Stimulated activated naive B cell treated with anti-CD40 and anti-IgM and Interleukin-4, amounts not matched to agents 10 μg/mL and 1 μg/mL and 100 μg/mL, for 72 hours (primary cell): ENCODE results near the gene RTN4RL2.
"Not testable (repeated sequence)": the region's sequence is repeated elsewhere in the genome, so short reads cannot be mapped to it uniquely, and the experiment has no call there.

Experiments
- ATAC-seq, 2 donors: fragments of 150-1000 bp; cut with Tn5 transposase; replicated peaks; 2 replicates each; pipeline ENCODE4 v1.10.0; 2021; ENCODE audit warnings: moderate library complexity in 1 of 2
- DNase-seq: peaks from one replicate; pipeline ENCODE4 v3.0.0; 2021
- H3K27ac Mint-ChIP-seq: one replicate; pipeline ENCODE4 v1.8.0; 2022; ENCODE audit warnings: mild to moderate bottlenecking, mixed read lengths
- H3K27me3 Mint-ChIP-seq, 2 donors: one replicate each; pipeline ENCODE4 v1.8.0; 2022; ENCODE audit warnings: mixed read lengths in 2 of 2
- H3K36me3 Mint-ChIP-seq, 2 donors: one replicate each; pipeline ENCODE4 v1.8.0; 2022; ENCODE audit warnings: mixed read lengths in 2 of 2, mild to moderate bottlenecking in 1 of 2
- H3K4me1 Mint-ChIP-seq, 2 donors: one replicate each; pipeline ENCODE4 v1.8.0; 2022; ENCODE audit warnings: mixed read lengths in 2 of 2, mild to moderate bottlenecking in 1 of 2
- H3K4me3 Mint-ChIP-seq, 2 donors: one replicate each; pipeline ENCODE4 v1.8.0; 2022; ENCODE audit warnings: mild to moderate bottlenecking in 2 of 2, mixed read lengths in 2 of 2, moderate library complexity in 1 of 2
- H3K9me3 Mint-ChIP-seq, 2 donors: one replicate each; pipeline ENCODE4 v1.8.0; 2022; ENCODE audit warnings: mixed read lengths in 2 of 2, mild to moderate bottlenecking in 1 of 2

Gene RTN4RL2

DNA sequence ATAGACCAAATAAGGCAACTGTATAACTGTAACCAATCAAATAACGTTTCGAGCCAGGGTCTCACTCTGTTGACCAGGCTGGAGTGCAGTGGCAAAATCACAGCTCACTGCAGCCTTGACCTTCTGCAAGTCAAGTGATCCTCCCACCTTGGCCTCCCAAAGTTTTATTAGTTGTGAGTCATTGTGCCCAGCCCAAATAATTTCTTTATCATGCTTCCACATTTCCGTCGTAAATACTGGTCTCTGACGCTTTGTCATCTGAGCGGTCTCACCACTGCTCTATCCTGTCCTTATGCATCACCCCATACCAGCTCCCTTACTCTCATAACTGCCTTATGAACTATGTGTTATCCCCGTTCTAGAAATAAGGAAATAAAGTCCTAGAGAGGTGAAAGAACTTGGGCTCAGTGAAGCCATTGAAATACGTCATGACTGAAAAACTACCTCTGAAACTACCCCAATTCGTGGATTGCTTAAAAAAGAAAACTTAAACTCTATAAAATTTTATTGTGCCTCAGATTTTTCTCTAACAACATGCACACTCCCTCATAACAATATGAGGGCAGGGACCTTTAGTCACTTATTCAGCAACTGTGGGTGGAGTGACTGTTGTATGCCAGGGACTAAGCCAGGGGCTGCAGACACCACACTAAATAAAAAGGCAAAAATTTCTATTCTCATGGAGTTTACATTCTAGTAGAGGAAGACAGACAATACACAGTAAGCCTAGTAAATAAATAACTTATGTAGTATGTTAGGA, 15.8 kb upstream of the RTN4RL2 start:
- H3K27me3 Mint-ChIP-seq = peaks cover 27 to 29% of the 10 kb centered on the region in 2 donors
- no peak overlapping the region for H3K4me3 Mint-ChIP-seq
- no peaks in the 10 kb centered on the region for H3K9me3 Mint-ChIP-seq
- no peaks in the 10 kb centered on the region for H3K36me3 Mint-ChIP-seq
- H3K4me1 Mint-ChIP-seq = no peaks in the 10 kb centered on the region
- no peak overlapping the region for H3K27ac Mint-ChIP-seq
- DNase-seq (no peak), ATAC-seq (no peak)

DNA sequence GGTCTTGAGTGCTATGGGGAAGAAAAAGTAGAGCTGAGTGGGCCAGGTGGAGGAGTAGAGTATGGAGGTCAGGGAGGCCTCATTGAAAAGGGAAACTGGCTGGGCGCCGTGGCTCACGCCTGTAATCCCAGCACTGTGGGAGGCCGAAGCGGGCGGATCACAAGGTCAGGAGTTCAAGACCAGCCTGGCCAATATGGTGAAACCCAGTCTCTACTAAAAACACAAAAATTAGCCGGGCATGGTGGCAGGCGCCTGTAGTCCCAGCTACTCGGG, 15.3 kb upstream of the RTN4RL2 start:
- H3K4me3 Mint-ChIP-seq, ATAC-seq, H3K9me3 Mint-ChIP-seq, DNase-seq, H3K4me1 Mint-ChIP-seq, H3K36me3 Mint-ChIP-seq, H3K27ac Mint-ChIP-seq: not testable (repeated sequence)
- H3K27me3 Mint-ChIP-seq = peaks cover 29 to 31% of the 10 kb centered on the region in 2 donors

DNA sequence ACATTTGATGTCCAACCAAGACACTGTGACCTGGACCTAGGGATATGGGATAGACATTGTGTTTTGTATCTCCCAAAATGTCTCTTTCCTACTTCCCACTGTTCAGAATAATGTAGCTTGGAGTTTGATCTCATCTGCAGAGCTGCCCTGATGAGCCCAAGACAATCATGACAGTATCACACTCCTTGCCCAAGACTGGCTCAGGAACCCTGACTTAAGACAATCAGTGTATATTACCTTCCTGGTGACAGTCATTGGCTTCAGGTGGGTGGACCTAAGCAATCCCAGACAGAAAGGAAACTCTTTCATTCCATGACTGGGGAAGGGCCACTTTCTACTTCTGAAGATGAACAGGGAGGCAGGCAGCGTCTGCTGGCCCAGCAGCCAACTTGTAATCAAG, 14.3 kb upstream of the RTN4RL2 start:
- no peak for DNase-seq
- no peaks in the 10 kb centered on the region for H3K9me3 Mint-ChIP-seq

DNA sequence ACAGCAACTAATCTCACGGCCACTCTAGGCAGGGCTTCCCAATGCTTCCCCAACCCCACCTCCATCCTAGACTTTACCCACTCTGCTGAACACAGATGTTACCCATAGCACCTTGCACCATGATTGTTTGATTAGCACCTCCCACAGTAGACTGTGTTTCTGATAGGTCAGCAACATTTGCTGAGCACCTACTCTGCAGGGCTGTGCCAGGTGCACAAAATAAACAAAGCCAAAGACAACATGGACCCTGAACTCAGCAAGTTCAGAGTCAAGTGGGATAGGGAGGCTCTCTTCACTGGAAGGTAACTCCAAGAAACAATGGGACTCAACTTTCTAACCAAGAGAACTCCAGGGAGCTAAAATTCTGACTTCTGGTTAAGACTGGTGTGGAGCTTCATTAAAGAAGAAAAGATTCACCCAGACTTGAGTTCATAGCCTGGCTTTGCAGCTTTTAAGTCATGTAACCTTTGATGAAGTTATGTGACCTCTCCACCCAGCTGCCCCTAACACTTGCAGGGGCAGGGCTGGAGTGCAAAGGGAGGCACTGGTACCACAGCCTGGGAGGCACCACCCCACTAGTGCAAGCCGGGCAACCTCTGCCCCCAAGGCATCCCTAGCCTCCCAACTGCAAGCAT, 6.7 kb upstream of the RTN4RL2 start:
- H3K27me3 Mint-ChIP-seq = peaks cover 23 to 28% of the 10 kb centered on the region in 2 donors
- no peak overlapping the region for H3K27ac Mint-ChIP-seq
- ATAC-seq = no peak
- H3K9me3 Mint-ChIP-seq = no peaks in the 10 kb centered on the region
- H3K4me3 Mint-ChIP-seq = no peak overlapping the region
- H3K4me1 Mint-ChIP-seq = peaks cover 11 to 19% of the 10 kb centered on the region in 2 donors
- H3K36me3 Mint-ChIP-seq = no peaks in the 10 kb centered on the region
- no peak for DNase-seq

More for the DNA sequence above, 14.3 kb upstream of the RTN4RL2 start:
- no peak overlapping the region for H3K27ac Mint-ChIP-seq
- H3K36me3 Mint-ChIP-seq = no peaks in the 10 kb centered on the region
- H3K27me3 Mint-ChIP-seq = peaks cover 27 to 29% of the 10 kb centered on the region in 2 donors
- H3K4me1 Mint-ChIP-seq = no peaks in the 10 kb centered on the region
- ATAC-seq = no peak
- H3K4me3 Mint-ChIP-seq = no peak overlapping the region

DNA sequence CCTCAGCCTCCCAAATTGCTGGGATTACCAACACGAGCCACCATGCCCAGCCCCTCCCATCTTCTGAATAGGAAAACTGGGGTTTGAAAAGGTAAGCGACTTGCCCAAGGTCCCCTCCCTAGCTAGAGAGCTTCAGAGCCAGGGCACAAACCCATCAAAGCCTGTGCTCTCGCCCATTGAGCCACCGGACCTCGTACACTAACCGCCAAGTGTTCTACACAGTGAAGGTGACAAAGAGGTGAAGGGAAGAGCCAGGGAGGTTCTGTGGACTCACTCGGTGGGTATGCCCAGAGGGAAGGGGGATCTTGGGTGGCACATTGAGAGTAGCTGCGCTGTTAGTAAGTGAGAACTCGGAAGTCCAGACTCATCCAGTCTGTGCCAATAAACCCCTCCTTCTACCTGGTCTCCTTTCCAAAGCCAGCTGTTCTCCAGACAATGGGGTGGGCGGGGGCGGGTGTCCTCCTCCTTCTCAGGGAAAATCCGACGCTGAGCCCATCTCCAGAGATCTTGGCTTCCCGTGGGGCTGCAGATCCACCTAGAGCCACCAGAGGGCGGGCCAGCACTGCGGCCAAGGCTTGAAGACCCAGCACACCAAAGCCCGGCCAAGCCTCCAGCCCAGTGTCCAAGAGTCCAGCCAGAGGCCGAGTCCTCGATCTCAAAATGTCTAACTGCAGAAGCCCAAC, 3.2 kb upstream of the RTN4RL2 start:
- no peaks in the 10 kb centered on the region for H3K9me3 Mint-ChIP-seq
- ATAC-seq (peak; percentile 63 to 64), DNase-seq (peak; percentile 72)
- H3K4me1 Mint-ChIP-seq = peaks cover 23 to 36% of the 10 kb centered on the region in 2 donors
- peaks cover 41 to 60% of the 10 kb centered on the region in 2 donors for H3K27me3 Mint-ChIP-seq
- no peaks in the 10 kb centered on the region for H3K36me3 Mint-ChIP-seq
- H3K4me3 Mint-ChIP-seq = peak overlapping the region; percentile 41 to 50
- H3K27ac Mint-ChIP-seq = peak overlapping the region; percentile 32

DNA sequence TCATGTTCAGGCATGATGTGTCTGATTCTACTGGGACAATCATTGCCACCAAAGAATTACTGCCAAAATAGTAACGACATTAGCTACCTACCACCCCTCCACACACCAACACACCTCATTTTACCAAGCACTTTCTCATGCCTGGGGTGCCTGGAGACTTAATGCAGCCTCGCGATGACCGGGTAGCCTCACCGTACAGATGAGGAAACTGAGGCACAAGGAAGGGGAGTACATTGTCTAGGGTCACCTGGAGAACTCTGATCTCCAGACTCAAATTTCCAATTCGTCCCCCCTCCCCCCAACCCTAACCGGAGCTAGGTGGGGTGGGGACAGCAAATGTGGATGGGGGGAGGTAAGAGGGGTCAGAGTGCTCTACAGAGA, 2.7 kb upstream of the RTN4RL2 start:
- ATAC-seq (peak; percentile 51 to 55), DNase-seq (no peak)
- Mint-ChIP-seq H3K4me3 (peak overlapping the region; percentile 50 to 85), H3K4me1 (peaks cover 23 to 36% of the 10 kb centered on the region in 2 donors), H3K9me3 (no peaks in the 10 kb centered on the region), H3K36me3 (no peaks in the 10 kb centered on the region), H3K27ac (peak overlapping the region; percentile 51), H3K27me3 (peaks cover 45 to 65% of the 10 kb centered on the region in 2 donors)

DNA sequence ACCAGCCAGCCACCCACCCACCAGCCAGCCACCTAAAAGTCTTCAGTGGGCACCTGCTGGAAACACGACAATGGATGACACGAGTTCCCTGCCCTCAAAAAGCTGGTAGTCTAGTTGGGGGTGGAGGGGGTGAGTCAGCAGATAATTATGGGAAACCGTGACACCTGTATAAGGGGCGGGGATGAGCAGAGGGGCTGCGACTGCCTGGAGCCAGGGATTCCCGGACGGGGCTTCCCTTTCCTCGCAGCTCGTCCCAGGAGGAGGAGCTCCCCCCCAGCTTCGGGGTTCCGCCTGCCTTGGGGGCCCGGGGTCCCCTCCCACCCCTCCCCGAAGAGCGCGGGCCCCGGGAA, 2.3 kb upstream of the RTN4RL2 start:
- no peaks in the 10 kb centered on the region for H3K36me3 Mint-ChIP-seq
- ATAC-seq (no peak), DNase-seq (no peak)
- peaks cover 23 to 36% of the 10 kb centered on the region in 2 donors for H3K4me1 Mint-ChIP-seq
- H3K27ac Mint-ChIP-seq = peak overlapping the region; percentile 51
- H3K4me3 Mint-ChIP-seq = peak overlapping the region; percentile 50 to 85
- peaks cover 46 to 65% of the 10 kb centered on the region in 2 donors for H3K27me3 Mint-ChIP-seq
- no peaks in the 10 kb centered on the region for H3K9me3 Mint-ChIP-seq

DNA sequence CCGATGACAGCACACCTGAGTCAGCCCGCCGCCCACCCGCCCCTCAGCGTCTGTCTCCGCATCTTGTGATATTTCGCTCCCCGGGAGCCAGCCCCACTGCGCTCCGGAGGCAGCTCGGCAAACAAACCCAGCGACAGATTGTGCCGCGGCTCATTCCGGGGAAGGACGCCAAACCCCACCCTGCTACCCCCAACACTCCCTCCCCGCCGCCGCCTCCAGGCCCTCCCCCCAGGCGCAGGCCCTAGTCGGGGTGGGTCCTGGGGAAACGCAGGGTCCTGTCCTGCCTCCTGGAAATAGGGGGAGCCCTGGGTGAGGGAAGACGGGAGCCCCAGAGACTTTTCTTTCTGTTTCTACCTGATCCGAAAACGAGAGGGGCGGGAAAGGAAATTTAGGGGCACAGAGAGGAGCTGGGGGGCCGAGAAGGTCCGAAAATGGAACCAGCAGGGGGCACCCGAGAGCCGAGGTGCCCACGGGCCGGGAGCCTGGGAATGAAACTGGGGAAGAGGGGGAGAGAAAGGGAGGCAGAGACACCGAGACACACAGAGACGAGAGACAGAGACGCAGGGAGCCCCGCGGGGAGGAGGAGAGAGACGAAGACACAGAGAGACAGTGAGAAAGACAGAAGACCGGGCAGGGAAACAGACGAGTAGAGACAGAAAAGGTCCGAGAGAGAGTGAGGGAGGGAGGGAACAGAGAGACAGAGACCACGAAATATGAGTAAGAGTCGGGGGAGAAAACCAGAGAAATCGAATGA, 1.7 kb upstream of the RTN4RL2 start:
- peaks cover 46 to 61% of the 10 kb centered on the region in 2 donors for H3K27me3 Mint-ChIP-seq
- H3K9me3 Mint-ChIP-seq = no peaks in the 10 kb centered on the region
- H3K36me3 Mint-ChIP-seq = no peaks in the 10 kb centered on the region
- H3K4me1 Mint-ChIP-seq = peaks cover 23 to 36% of the 10 kb centered on the region in 2 donors
- no peak for DNase-seq
- H3K27ac Mint-ChIP-seq = peak overlapping the region; percentile 86
- peak; percentile 25 to 35 for ATAC-seq
- peak overlapping the region; percentile 85 to 88 for H3K4me3 Mint-ChIP-seq

DNA sequence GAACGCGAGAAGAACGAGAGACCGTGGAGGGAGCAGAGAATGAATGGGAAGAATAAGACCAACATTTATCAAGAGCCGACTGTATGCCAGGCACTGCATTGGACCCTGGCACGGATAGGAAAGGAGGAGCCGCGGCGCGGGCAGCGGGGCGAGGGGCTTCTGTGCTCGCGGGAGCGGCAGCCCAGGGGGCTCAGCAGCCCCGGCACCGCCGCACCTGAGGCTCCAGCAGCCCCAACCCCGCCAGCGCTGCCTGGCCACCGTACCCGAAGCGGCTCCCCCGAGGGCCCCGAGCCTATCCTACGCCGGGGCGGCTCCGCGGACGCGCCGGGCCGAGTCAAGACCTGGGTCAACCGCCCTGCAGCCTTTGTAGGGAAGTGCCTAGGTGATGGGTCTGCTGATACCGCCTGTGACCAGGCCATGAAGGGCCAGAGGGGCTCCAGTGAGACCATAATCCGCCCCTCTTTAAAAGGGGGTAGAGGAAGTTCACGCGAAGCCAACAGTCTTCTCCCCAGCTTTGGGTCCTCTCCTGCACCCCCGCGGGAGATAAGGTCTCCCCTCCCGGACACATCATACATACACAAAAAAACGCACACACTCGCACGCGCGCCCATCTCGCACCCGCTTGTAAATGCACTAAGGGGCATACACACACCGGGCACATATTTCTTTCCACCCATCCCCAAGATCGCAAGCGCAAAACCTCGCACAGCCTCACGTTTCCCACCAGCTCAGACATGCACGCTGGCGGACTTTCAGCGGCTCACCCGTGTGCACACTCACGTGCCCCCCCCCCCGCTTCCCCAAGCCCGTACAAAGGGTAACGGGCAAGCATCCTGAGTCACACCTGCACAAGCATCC, 935 bp upstream of the RTN4RL2 start:
- ATAC-seq (peak; percentile 30), DNase-seq (no peak)
- Mint-ChIP-seq H3K36me3 (no peaks in the 10 kb centered on the region), H3K27ac (peak overlapping the region; percentile 86), H3K9me3 (no peaks in the 10 kb centered on the region), H3K27me3 (peaks cover 45 to 57% of the 10 kb centered on the region in 2 donors), H3K4me1 (peaks cover 23 to 36% of the 10 kb centered on the region in 2 donors), H3K4me3 (peak overlapping the region; percentile 85 to 88)

DNA sequence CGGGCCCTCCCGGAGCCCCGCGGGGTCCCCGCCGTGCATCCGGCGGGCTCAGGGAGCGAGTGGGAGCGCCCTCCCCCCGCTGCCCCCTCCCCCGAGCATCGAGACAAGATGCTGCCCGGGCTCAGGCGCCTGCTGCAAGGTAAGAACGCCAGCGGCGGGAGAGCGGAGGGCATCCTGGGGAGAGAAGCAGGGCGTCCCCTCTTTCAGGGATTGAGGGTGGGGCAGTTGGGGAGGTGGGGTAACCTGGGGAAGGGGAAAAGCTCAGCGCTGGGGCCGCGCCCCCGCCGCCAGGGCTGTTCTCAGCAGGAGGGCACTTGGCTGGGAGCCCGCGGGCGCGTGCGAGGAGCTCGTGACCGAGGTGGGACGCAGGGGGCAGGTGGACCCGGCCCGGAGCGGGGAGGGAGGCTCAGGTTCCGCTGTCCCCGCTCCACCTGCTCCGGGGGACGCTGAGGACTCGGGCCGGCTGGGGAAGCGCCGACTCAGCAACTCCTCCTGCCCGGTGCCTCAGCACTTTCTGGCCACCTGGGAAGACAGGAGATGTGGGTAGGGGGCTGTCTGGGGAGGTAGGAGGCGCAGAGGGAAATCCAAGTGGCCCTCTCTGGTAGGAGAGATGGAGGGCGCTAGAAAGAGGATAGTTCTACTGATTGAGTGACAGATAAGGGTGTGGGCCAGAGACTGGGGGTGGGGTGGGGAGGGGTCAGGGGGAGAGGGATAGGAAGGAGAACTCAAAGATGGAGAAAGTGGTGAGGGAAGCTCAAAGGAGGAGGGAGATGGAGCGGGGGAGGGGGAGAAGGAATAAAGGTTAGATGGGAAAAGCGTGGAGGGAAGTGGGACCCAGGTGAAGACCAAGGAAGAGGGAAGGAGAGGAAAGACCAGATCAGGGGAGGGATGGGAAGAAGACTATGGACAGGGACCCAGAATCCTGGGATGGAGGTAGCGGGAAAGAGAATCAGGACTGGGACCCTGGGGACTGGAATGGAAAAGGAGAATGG, 726 bp downstream of the RTN4RL2 start:
- peak overlapping the region; percentile 56 for H3K27ac Mint-ChIP-seq
- H3K36me3 Mint-ChIP-seq = no peaks in the 10 kb centered on the region
- DNase-seq (no peak), ATAC-seq (no peak)
- H3K9me3 Mint-ChIP-seq = no peaks in the 10 kb centered on the region
- H3K4me3 Mint-ChIP-seq = peak overlapping the region; percentile 21 to 35
- H3K4me1 Mint-ChIP-seq = peaks cover 23 to 36% of the 10 kb centered on the region in 2 donors
- peaks cover 45 to 54% of the 10 kb centered on the region in 2 donors for H3K27me3 Mint-ChIP-seq

DNA sequence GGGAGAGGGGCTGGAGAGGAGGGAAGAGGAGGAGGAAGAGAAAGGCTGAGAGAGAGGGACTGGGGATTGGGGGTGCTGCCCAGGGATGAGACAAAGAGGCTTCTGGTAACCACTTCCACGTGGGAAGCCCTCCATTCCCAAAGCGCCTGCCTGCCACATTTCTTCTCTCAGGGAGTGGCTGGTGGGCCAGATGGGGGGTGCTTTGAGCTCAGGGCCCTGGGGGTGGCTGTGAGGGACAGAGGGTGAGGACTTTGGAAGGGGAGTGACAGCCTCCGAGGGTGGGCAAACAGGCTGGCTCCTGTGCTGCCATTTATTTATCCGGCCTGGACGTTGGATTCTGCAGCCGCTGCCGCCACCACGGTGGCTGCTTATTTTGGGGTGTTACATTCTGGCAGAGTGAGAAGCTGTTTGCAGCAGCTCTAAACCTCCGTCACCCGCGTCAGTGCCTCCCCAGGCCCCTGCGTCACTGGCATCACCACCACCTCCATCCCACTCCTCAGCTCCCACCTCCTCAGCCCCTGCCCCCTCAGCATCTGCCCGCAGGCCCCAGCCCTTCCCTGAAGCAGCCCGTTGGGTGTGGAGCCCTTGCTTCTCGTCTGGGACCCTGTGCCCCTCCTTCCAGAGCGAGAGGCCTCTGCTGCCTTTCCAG, 1.6 kb downstream of the RTN4RL2 start:
- DNase-seq (no peak), ATAC-seq (no peak)
- Mint-ChIP-seq H3K27ac (no peak overlapping the region), H3K36me3 (no peaks in the 10 kb centered on the region), H3K4me1 (peaks cover 22 to 33% of the 10 kb centered on the region in 2 donors), H3K27me3 (peaks cover 45 to 51% of the 10 kb centered on the region in 2 donors), H3K4me3 (peak overlapping the region in 1 of 2 donors; percentile 35), H3K9me3 (no peaks in the 10 kb centered on the region)

DNA sequence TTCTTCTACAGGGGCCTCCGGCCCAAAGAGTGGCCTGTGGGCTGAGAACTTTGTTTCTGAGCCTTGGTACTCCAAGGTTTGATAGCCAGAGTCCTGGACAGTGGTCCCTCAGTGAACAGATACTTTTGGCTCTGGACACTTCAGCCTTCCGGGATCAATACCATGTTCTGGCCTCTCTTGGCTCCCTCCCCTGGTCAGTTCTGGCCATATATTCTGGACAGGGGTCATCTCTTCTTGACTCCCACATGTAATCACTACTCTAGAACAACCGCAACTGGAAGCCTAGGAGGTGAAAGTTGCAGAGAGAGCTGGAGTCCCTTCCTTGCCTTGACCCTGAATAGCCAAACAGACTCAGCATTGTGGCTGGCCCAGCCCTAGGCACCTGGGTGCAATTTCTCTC, 2.3 kb downstream of the RTN4RL2 start:
- H3K27me3 Mint-ChIP-seq = peaks cover 42 to 45% of the 10 kb centered on the region in 2 donors
- H3K27ac Mint-ChIP-seq = no peak overlapping the region
- H3K4me1 Mint-ChIP-seq = peaks cover 18 to 27% of the 10 kb centered on the region in 2 donors
- no peaks in the 10 kb centered on the region for H3K9me3 Mint-ChIP-seq
- no peak overlapping the region for H3K4me3 Mint-ChIP-seq
- ATAC-seq (no peak), DNase-seq (no peak)
- H3K36me3 Mint-ChIP-seq = no peaks in the 10 kb centered on the region
